ENCODE results near the gene HIPK3. TPM values are rescaled to one million over a fixed set of nuclear protein-coding genes. Genes with fewer than 3 reads are reported as not detected.
"Not testable (repeated sequence)": the region's sequence is repeated elsewhere in the genome, so short reads cannot be mapped to it uniquely, and the experiment has no call there.

HIPK3 gene
- total RNA-seq, 4 donors from 2014 or later, result 233 to 345 (median 278) TPM

- TF ChIP-seq CTCF (IDR thresholded peaks at IDR 0.05), result no peak
- no peak for DNase-seq (ENCODE audit: low spot score)
- ATAC-seq (ENCODE audit: low FRiP score), result no peak
Measured at GRCh38 chr11:33248416-33248971, 8.7 kb upstream of the HIPK3 start.

GRCh38 chr11:33256031-33256812 lies 959 bp upstream of the HIPK3 start:
- DNase-seq (ENCODE audit: low spot score), result no peak
- no peak for ATAC-seq (ENCODE audit: low FRiP score)
- no peak for TF ChIP-seq CTCF (IDR thresholded peaks at IDR 0.05)

- no peak for DNase-seq (ENCODE audit: low spot score)
- no peak for ATAC-seq (ENCODE audit: low FRiP score)
- no peak for TF ChIP-seq CTCF (IDR thresholded peaks at IDR 0.05)
Measured at GRCh38 chr11:33256813-33257159, 395 bp upstream of the HIPK3 start.

GRCh38 chr11:33257897-33258630 lies 883 bp downstream of the HIPK3 start:
- ATAC-seq (ENCODE audit: low FRiP score) (peak; percentile 88), DNase-seq (ENCODE audit: low spot score) (peak; percentile 60)
- TF ChIP-seq CTCF (IDR thresholded peaks at IDR 0.05), result no peak

GRCh38 chr11:33258631-33259205 lies 1.5 kb downstream of the HIPK3 start:
- DNase-seq (ENCODE audit: low spot score) (no peak), ATAC-seq (ENCODE audit: low FRiP score) (peak; percentile 2)

GRCh38 chr11:33259869-33260268 lies 2.7 kb downstream of the HIPK3 start:
- TF ChIP-seq CTCF (IDR thresholded peaks at IDR 0.05), result no peak
- DNase-seq (ENCODE audit: low spot score) (no peak), ATAC-seq (ENCODE audit: low FRiP score) (no peak)

More at GRCh38 chr11:33258631-33259205, 1.5 kb downstream of the HIPK3 start:
- TF ChIP-seq CTCF (IDR thresholded peaks at IDR 0.05), result no peak

- not testable (repeated sequence) for ATAC-seq (ENCODE audit: low FRiP score); DNase-seq (ENCODE audit: low spot score)
Measured at GRCh38 chr11:33261350-33261749, 4.2 kb downstream of the HIPK3 start.
